Gastrocnemius medialis (tissue), 4 donors: ENCODE data around the gene GRIN3A.

Experiments used
- CTCF ChIP-seq, 5 experiments: fragments of 450-650 bp in 3 of 5; fragments of 200-600 bp in 2 of 5; sonication (generic) in 2 of 5; IDR thresholded peaks in 4 of 5; conservative IDR thresholded peaks in 1 of 5; 1 replicate in 4 of 5; 2 replicates in 1 of 5; pipeline ENCODE4 v1.5.1; 2016 to 2019; ENCODE audit warnings: antibody characterized with exemption in 5 of 5, mild to moderate bottlenecking in 3 of 5, moderate library complexity in 3 of 5
- POLR2A ChIP-seq, 2 donors: fragments of 450-650 bp; IDR thresholded peaks; one replicate each; pipeline ENCODE4 v1.6.1; 2017; ENCODE audit warnings: antibody characterized with exemption in 2 of 2, mild to moderate bottlenecking in 2 of 2, moderate library complexity in 2 of 2

- TF ChIP-seq CTCF (IDR thresholded peaks at IDR 0.05 in 4 of 5, conservative IDR thresholded peaks at IDR 0.05 in 1 of 5) (no peak), POLR2A (IDR thresholded peaks at IDR 0.05) (no peak)
These were observed 198.4 kb downstream of the GRIN3A start for GRCh38 chr9:101540069-101540468.
